ENCODE measurements around the gene FBXW4. TPM values are rescaled to one million over a fixed set of nuclear protein-coding genes. Genes with fewer than 3 reads are reported as not detected.

Gene FBXW4
- total and polyA plus RNA-seq, 2 of the 8 experiments (the other 6 are each of a cell fraction or from before 2014, with no cell fraction given), result 29.0 to 32.8 TPM

DNA sequence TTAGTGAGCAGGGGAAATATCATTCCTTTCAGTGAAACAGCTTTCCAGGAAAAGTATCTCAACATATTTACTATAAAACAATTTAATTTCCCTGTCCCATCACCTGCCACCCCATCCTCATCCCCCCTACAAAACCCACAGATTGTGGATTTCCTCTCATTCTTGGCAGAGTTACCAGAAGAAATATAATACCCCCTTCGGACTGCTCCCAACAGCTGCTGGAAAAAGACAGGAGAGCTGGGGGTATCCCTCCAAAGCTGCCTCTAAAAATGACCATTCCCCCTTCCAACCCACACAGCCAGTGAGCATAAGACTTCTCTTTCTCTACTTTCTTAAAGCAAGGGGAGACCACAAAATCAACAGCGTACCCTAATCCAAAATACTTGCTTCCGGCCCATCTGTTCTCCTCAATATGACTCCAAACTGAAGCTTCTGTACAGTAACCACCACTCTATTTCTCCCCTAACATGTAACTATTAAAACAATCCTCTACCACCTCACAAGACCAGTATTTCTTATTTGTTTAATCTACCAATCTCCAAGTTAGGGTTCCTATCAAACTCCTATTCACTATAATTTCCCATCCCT lies 7.8 kb downstream of the FBXW4 start (continued):
- TF ChIP-seq, protein P1, sequence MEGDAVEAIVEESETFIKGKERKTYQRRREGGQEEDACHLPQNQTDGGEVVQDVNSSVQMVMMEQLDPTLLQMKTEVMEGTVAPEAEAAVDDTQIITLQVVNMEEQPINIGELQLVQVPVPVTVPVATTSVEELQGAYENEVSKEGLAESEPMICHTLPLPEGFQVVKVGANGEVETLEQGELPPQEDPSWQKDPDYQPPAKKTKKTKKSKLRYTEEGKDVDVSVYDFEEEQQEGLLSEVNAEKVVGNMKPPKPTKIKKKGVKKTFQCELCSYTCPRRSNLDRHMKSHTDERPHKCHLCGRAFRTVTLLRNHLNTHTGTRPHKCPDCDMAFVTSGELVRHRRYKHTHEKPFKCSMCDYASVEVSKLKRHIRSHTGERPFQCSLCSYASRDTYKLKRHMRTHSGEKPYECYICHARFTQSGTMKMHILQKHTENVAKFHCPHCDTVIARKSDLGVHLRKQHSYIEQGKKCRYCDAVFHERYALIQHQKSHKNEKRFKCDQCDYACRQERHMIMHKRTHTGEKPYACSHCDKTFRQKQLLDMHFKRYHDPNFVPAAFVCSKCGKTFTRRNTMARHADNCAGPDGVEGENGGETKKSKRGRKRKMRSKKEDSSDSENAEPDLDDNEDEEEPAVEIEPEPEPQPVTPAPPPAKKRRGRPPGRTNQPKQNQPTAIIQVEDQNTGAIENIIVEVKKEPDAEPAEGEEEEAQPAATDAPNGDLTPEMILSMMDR (IDR thresholded peaks at IDR 0.05; ENCODE audit: control extremely low read depth in 1 of 3, insufficient read depth in 1 of 3, low read depth in 1 of 3, low read length in 3 of 3), result no peak
- no peak for TF ChIP-seq CHD1 (IDR thresholded peaks at IDR 0.05; ENCODE audit: low read depth, low read length)
- TF ChIP-seq EZH2 (IDR thresholded peaks at IDR 0.05; ENCODE audit: low read depth, low read length, severe bottlenecking), result no peak
- no peak for TF ChIP-seq SP2 (IDR thresholded peaks at IDR 0.05; ENCODE audit: low read length)
- no peak for TF ChIP-seq ASH2L (IDR thresholded peaks at IDR 0.05; ENCODE audit: low read length)
- no peak for TF ChIP-seq TAF7 (optimal IDR thresholded peaks at IDR 0.05; ENCODE audit: borderline replicate concordance, low read depth, low read length)
- TF ChIP-seq SUZ12 (IDR thresholded peaks at IDR 0.05; ENCODE audit: low read length), result no peak

Measured in H1 (cell line).